Loucy (cell line): ENCODE measurements around the gene IGF1R.

ENCODE experiments used
- EZH2phosphoT487 ChIP-seq: fragments of 200-600 bp; IDR thresholded peaks from 2 replicates; pipeline ENCODE4 v1.6.1; 2018; ENCODE audit warnings: antibody characterized with exemption, mild to moderate bottlenecking, moderate library complexity, borderline replicate concordance
- TF ChIP-seq, protein P1 (sequence below): fragments of 200-600 bp; sonication (generic); conservative IDR thresholded peaks from 2 replicates; pipeline ENCODE4 v1.5.1; 2014; ENCODE audit warnings: mild to moderate bottlenecking, antibody characterized with exemption, low read length

- TF ChIP-seq, protein P1, sequence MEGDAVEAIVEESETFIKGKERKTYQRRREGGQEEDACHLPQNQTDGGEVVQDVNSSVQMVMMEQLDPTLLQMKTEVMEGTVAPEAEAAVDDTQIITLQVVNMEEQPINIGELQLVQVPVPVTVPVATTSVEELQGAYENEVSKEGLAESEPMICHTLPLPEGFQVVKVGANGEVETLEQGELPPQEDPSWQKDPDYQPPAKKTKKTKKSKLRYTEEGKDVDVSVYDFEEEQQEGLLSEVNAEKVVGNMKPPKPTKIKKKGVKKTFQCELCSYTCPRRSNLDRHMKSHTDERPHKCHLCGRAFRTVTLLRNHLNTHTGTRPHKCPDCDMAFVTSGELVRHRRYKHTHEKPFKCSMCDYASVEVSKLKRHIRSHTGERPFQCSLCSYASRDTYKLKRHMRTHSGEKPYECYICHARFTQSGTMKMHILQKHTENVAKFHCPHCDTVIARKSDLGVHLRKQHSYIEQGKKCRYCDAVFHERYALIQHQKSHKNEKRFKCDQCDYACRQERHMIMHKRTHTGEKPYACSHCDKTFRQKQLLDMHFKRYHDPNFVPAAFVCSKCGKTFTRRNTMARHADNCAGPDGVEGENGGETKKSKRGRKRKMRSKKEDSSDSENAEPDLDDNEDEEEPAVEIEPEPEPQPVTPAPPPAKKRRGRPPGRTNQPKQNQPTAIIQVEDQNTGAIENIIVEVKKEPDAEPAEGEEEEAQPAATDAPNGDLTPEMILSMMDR: no peak
- TF ChIP-seq EZH2phosphoT487: no peak
These were observed 106.3 kb downstream of the IGF1R start for GRCh38 chr15:98754657-98755022.
